ENCODE measurements around the gene CDC42BPA.

DNA sequence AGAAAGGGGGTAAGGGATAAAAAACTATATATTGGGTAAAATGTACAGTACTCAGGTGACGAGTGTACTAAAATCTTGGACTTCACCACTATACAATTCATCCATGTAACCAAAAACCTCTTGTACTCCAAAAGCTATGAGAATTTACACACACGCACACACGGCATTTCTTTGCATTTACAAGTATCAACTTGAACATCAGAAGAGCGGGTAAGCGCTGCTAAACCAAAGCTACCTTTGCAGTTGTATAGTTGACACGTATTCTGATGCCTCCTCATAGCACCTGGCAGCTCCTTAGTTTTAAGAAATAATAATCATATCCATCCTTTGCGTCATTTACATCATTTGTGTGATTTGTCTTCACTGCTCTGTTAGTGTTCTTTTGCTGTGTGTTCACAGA, 17.6 kb downstream of the CDC42BPA start:
- no peak for TF ChIP-seq POLR2A (IDR thresholded peaks at IDR 0.05)
- TF ChIP-seq, protein P1, sequence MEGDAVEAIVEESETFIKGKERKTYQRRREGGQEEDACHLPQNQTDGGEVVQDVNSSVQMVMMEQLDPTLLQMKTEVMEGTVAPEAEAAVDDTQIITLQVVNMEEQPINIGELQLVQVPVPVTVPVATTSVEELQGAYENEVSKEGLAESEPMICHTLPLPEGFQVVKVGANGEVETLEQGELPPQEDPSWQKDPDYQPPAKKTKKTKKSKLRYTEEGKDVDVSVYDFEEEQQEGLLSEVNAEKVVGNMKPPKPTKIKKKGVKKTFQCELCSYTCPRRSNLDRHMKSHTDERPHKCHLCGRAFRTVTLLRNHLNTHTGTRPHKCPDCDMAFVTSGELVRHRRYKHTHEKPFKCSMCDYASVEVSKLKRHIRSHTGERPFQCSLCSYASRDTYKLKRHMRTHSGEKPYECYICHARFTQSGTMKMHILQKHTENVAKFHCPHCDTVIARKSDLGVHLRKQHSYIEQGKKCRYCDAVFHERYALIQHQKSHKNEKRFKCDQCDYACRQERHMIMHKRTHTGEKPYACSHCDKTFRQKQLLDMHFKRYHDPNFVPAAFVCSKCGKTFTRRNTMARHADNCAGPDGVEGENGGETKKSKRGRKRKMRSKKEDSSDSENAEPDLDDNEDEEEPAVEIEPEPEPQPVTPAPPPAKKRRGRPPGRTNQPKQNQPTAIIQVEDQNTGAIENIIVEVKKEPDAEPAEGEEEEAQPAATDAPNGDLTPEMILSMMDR (IDR thresholded peaks at IDR 0.05), result no peak
